GM15510 (cell line): Measurements from ENCODE around the gene DSCAML1.

Experiments
- POLR2A ChIP-seq: IDR thresholded peaks from 3 replicates; pipeline ENCODE4 v1.6.1; 2011; ENCODE audit warnings: borderline replicate concordance; ENCODE audit not compliant: insufficient read length; ENCODE audit errors: extremely low read depth

Gene DSCAML1

DNA sequence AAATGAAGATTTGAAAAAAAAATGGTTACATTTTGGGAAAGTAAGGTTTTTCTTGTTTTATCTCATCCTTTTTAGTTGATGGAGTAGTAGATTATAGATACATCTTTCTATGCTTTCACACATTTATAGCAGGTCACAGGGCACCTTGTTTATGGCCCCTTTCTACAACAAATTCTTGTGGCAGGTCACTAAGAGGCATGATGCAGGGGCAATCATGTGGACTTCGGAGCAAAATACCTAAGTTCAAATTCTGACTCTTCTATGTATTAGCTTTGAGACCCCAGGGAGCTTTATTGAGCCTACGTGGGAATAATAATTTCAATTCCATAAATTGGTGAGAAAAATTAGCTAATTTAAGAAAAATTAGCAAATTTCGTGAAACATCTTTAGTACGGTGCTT lies 177.4 kb downstream of the DSCAML1 start:
- TF ChIP-seq POLR2A = no peak

DNA sequence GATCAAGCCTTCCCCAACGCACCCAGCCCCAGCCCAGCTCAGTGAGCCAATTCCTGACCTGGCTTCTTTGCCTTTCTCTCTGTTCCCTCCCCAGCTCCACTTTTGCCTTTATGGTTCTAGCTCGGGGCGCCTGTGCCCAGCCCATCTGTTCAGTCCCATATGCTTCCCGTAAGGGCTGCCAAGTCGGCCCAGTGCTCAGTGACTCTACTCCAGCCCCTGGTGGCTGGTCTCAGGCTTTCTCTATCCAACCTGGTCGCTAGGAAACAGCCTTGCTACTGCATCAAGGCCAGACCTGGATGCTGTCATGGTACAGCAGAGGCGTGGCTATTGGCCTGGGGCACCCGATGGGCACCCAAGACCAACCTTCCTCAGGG lies 178.0 kb downstream of the DSCAML1 start:
- no peak for TF ChIP-seq POLR2A

DNA sequence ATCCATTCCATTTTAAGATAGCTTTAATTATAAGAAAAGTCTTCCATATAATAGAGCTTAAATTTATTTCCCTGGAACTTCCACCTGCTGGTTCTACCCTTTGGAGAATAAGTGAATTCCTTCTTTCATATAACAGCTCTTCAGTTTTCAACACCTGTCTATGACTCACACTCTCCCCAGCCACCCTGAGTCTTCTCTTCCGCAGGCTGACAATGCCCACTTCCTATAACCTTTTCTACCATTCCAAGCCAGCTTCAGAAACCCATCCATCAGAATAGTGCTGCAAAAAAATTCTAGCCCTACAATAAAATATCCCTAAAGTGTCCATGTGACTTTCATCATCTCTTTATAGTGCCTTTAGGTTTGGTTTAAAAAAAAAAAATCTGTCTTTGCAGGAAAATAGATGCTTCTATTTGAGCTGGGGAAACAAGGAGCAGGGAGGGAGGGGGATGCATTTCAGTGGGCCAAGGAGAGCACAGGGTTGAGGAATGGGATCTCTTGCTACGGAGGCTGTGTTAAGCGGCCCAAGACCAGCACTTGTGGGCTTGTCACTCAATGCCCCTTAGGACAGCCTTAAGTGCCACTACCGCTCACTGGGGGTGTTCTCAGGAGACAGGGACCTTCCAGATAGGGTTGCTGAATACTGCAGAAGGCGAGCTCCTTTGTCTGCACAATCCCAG lies 178.6 kb downstream of the DSCAML1 start:
- no peak for TF ChIP-seq POLR2A

DNA sequence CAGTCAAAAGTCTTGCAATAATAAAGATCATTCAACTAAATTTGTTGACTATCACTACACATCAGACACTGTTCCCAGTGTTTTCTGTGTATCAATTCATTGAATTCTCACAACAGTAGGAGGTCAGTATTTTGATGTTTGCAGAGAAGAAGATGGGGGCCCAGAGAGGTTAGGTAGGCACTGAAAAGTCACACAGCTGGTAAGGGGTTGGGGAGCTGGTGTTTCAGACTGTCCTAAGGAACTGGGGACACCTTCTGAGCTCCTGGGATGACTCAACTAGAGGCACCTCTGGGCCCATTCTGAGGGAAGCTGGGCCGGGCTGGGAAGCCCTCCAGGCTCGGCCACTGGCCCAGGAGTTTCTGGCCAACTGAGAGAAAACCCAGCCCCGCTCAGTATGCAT lies 180.0 kb downstream of the DSCAML1 start:
- no peak for TF ChIP-seq POLR2A

DNA sequence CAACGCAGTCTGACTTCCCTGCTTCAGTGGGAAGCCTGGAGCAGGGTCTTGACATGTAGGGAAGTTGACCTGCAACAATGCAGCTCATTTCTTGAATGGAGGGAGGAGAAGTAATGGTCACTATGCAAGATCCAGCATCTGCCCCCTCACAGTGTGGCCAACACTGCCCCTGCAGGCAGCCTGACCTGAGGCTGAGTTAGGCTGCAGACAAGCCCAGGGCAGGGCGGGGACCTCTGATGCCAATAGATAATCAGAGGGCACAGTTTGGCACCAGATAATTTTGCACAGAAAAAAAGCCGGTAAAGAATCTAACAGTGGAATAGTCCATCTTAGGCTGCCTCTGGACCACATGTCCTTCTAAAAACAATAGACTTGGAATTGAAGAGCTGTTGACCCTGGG lies 182.3 kb downstream of the DSCAML1 start:
- no peak for TF ChIP-seq POLR2A

DNA sequence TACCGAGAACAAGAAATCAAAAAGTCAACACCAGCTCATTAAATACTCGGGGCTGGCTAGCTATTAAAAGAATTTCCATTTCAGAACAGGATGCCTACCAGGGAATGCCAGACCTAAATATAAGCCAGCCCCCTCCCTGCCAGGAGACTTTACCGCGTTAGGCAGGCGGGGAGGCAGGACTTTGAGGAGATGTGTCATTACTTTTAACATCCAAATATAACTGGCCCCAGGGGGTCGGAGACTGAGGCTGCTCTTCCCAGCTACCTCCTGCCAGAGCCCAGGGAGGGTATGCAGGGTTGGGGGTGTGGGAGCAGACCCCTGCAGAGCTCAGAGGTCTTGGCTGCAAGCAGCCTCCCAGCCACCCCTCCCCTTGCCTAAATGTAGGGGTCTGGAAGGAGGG lies 183.5 kb downstream of the DSCAML1 start:
- TF ChIP-seq POLR2A = no peak

DNA sequence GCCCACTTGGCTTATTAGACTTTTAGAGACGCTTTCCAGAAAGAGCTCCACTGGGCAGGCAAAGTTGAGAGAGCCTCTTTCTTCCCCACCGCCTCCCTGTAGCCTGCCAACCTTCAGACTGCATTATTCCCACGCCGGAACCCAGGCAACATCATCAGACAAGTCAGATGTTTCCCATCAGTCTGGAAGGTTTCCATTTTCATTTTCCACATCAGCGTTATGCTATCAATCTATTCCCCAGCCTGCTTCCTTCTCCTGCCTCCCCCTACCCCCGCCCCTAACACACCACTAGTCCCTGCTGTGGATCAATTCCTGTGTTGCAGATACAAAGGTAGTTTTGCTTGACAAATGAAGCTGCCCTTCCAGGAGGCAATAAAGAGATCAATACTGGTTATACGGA lies 184.8 kb downstream of the DSCAML1 start:
- TF ChIP-seq POLR2A = no peak

DNA sequence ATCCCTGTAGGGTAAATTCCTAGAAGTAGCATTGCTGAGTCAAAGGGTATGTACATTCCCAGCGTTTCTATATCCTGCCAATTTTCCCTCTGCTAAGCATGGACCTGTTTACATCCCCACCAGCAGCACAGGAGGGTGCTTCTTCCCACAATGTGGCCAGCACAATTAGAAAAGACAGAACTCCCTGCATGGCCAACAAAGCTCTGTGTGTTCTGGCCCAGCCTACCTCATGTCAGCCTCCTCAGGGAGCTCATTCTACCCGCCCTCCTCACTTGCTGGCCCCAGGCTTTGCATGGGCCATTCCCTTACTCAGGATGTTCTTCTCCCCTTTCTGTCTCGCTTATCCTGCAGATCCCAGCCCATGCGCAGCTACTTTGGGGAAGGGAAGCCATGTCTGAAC lies 186.1 kb downstream of the DSCAML1 start:
- no peak for TF ChIP-seq POLR2A

DNA sequence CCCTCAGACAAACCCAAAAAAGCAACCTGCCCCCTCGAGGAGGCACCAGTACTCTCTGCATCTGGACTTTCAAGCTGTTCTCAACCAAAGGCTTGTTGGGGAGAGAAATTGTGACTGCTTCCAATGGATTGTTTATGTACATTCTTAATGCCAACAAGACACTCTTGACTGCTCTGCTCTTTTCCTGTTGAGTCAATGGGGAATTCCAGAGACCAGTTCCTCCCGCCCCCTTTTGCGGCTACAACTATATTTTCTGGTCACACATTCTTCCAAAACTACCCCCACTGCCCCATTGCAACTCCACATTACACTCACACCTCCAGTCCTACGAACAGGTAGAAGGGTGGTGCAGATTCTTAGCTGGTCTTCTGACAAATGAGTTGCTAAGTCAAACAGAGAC lies 187.0 kb downstream of the DSCAML1 start:
- no peak for TF ChIP-seq POLR2A

DNA sequence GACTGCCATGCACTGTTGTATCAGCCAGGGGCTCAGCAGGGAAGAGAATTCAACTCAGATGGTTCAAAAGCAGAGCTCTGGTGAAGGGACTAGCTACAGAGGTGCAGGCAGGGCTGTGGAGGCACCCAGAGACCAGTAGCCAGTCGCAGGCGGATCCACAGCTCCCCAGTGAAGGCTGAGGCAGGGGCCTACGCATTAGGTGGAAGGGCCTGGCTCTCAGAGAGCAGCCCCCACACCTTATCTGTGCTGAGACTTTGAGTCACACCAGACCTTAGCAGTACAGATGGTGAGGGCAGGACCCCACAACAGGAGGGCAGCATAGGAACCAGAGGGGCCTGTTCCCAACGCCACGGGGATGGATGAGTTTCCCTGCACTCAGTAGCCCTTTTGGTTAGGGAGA lies 189.6 kb downstream of the DSCAML1 start:
- TF ChIP-seq POLR2A = no peak

DNA sequence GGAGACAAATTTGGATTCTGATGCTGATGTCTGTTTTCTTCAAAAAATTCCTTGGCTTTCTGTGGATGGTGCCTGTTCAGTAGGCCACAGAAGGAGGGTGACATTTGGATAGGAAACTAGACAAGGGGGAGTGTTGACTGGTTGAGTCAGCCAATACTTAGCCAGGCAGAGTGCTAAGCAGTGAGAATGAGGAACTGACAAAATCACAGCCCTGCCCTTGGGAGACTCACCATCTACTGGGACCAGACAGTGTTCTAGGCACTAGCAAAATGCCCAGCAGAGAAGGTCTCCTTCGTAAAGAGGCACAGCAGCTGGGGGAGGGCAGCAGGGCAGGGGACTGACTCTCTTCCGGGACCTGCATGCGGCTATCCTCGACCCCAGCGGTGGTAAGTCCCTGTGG lies 190.2 kb downstream of the DSCAML1 start:
- no peak for TF ChIP-seq POLR2A

DNA sequence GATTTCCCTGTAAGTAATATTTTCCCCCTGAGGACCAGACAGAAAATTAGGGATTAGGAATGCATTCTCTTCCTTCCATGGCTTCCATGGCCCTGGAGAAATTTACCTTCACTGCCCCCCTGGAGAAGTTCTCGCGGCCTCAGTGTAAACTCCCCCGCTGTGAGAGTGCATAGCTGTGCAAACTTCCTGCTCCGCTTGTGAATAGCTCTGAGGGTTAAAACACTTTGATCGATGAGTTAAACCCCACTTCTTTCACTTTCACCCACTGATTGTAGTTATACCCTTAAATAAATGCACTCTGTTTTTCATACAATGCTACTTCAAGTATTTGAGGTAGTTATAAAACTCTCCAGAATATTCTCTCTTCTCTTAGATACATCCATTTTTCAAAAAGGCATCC lies 190.8 kb downstream of the DSCAML1 start:
- TF ChIP-seq POLR2A = no peak

DNA sequence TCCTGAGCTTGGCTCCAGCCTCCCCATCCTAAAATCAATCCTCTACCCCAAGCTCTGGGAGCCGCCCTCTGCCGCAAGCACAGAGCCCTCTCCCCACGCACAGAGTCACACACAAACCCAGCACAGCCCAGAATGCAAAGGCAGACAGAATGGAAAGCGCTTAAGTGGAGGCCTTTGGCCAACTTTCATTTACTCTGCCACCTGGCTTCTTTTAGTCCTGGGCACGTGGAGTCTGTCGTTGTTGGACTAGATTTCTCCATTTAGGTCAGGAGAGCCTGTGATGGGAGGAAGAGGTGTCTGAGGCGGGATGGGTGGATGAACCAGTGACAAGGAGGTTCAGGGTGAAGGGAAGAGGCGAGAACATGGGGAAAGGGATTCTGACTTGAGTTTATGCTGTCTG lies 191.7 kb downstream of the DSCAML1 start:
- no peak for TF ChIP-seq POLR2A

DNA sequence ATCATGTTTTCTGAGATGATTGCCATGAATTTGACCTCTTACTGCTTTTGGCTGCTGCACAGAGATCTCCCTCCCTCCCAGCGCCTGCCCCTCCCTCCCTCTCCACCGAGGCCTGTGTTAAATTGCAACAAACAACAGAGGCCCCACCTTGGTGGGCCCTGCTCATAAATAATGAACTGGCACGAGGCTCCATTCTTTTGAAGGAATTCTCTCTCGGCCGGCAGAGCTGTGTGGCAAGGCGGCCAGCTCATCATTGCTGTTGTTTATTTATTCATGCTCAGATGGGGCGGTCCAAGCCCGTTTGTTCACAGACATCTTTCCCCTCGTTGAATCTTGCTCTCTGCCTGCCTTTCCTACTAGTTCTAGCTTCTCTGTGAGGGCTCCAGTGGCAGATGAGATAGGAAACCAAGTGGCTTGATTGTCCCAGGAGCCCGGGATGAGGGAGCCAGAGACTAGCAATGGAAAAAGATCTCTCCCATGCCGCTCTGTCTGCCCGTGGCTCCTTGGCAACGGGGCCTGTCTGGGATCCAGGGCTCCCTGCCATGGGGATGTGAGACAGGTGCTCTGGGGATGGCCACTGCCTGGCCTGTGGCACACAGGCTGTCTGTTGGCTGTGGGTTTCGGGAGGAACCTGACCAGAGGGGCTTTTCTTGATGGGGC lies 192.6 kb downstream of the DSCAML1 start:
- no peak for TF ChIP-seq POLR2A

DNA sequence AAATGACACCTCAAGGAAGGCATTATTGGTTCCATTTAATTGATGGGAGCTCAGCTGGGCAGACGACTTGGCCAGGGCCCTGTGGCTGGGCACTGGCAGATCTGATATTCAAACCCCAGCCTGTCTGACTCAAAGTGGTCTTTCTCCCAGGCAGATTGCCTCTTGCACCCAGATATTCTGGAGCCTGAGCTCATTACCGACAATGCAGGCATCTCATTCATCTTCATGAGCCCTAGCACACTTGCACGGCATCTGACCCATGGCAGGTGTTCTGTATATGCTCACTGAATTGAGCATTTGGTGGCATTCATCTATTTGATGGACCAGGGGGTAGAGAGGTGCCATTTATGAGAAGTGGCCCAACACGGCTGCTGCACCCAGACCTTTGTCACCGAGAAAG lies 193.1 kb downstream of the DSCAML1 start:
- no peak for TF ChIP-seq POLR2A

DNA sequence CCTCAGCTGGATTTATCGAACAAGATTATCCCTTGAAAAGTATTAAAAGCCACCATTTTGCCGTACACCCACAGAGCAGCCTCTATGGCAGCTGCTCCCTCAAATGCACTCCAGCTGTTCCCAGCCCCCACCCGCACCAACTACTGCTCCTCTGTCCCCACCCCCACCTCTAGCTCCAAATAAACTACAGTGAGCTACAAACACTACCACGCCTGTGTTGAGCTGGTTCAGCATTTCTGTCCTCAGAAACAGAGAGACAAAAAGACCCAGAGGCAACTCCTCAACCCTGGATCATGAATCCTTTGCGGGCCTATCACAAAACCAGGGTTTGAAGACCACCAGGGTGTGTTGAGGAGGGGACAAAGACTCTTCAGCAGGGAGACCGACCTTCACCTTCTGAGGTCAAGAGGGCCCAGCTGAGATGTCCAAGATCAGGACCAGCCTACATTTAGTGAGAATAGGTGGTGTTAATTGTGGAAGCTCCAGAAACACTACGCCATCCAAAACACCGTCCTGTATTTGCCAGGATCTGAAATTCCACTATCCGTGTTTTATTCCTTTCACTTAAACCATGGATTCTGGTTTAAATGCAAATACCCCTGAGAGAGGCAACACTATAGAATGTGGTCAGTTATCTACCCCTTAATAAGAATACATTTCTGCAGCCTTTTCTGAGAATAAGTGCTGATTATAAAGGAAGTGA lies 195.9 kb downstream of the DSCAML1 start:
- TF ChIP-seq POLR2A = no peak
